GM12801 (cell line): ENCODE data around the gene DGKG.

ENCODE experiments used
- TF ChIP-seq, protein P1 (sequence below): IDR thresholded peaks from one replicate; pipeline ENCODE4 v1.5.1; 2011; ENCODE audit warnings: control low read depth; ENCODE audit not compliant: insufficient read length; ENCODE audit errors: extremely low read depth

The DGKG gene

DNA sequence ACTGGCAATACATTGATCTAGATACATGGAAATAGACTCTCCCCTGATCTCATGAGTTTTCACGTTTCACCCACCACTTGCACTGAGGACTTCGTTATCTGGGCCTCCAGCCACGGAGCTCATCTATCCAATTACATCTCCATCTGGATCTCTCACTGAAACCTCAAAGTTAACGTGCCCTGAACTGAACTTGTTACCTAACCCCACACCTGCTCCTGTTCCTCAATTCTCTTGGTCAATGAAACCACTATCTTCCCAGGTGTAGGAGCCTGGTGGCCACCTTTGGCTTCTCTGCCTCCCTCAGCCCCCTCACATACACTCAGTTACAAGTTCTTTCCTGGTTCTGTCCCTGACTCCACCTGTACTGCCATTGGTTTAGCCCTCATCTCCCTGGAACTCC is 9.7 kb downstream of the DGKG start:
- TF ChIP-seq, protein P1, sequence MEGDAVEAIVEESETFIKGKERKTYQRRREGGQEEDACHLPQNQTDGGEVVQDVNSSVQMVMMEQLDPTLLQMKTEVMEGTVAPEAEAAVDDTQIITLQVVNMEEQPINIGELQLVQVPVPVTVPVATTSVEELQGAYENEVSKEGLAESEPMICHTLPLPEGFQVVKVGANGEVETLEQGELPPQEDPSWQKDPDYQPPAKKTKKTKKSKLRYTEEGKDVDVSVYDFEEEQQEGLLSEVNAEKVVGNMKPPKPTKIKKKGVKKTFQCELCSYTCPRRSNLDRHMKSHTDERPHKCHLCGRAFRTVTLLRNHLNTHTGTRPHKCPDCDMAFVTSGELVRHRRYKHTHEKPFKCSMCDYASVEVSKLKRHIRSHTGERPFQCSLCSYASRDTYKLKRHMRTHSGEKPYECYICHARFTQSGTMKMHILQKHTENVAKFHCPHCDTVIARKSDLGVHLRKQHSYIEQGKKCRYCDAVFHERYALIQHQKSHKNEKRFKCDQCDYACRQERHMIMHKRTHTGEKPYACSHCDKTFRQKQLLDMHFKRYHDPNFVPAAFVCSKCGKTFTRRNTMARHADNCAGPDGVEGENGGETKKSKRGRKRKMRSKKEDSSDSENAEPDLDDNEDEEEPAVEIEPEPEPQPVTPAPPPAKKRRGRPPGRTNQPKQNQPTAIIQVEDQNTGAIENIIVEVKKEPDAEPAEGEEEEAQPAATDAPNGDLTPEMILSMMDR, result no peak

DNA sequence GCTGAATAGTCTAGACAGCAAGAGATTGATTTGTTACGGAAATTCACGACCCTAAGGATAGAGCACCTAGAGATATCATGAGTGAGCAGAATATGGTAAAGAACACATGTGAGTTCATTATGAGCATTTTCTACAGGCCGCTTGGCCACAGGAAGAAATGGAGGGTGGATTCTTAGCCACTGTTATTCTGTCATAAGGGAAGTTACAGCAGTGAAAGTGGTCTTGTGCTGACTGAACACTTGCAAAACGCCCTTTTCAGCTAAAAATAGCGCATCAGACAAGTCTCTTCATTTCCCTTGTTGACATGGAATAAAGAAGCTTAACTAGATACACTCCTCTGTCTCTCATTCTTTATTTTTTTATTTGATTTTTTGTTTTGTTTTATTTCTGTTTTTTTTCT is 19.8 kb downstream of the DGKG start:
- TF ChIP-seq, protein P1, result no peak

DNA sequence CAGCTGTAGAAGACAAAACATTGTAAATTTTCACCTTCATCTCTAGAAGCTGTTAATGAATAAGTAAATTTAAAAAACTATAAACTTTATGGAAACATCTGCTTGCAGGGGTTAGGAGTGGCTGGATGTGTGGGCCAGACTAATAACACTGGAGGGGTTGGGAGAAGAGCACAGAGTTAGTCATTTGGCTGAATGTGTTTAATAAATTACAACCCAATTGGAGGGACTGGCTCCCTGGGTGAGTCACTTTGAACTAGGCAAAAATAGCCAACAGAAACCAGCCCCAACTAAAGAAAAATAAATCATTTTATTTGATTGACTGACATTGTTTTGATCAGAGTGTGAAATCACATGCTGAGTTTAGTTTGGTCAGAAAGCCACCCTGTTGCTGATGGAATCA is 21.8 kb downstream of the DGKG start:
- TF ChIP-seq, protein P1, result no peak

DNA sequence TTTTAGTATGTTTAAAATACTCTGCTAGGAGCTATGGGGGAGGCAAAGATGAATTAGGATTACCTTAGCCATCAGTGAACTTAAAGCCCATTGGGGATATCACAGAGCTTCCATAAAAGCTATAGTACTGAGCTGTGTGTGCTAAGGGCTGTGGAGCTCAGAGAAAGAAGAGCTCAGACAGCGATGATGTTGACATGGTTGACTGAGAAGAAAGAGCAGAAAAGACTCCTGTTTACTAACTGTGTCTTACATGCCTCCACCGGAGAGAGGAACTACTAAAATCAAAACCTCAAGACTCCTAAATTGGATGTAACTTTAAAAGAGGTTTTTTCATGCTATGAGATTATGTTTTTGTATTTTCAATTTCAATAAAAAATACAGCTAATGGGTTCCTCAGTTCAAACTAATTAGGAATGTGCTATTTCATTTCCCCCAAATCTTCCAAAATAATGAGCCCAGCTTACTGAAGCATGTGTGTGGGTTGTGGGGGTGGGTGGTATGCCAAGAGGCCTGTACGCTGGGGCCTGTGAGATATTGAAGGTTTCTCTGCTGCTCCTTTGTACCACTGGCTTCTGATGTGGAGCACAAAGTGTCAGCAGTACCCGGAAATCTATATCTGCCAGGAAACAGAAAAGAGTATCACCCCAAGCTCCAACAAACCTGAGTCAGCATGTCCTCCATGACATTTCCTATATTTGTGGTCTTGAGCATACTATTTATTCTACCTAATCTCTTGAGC is 22.7 kb downstream of the DGKG start:
- TF ChIP-seq, protein P1, result no peak

DNA sequence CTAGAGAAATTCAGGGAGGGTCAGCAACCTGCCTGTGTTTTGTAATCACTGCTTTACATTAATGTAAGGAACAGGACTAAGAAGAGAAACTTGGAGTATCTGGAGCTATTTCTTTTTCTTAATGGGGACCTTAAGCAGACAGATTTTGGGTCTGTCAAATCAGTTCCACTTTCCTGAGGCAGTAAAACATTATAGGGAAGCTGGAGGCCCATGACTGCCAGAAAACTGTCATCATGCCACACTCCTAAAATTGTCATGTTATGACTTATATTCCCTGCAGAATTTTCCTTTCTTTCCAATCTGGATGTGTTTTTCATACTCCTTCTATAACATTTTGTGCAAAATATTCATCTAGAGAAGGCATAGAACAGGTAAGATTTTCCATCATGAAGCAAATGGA is 28.8 kb downstream of the DGKG start:
- TF ChIP-seq, protein P1, result no peak

DNA sequence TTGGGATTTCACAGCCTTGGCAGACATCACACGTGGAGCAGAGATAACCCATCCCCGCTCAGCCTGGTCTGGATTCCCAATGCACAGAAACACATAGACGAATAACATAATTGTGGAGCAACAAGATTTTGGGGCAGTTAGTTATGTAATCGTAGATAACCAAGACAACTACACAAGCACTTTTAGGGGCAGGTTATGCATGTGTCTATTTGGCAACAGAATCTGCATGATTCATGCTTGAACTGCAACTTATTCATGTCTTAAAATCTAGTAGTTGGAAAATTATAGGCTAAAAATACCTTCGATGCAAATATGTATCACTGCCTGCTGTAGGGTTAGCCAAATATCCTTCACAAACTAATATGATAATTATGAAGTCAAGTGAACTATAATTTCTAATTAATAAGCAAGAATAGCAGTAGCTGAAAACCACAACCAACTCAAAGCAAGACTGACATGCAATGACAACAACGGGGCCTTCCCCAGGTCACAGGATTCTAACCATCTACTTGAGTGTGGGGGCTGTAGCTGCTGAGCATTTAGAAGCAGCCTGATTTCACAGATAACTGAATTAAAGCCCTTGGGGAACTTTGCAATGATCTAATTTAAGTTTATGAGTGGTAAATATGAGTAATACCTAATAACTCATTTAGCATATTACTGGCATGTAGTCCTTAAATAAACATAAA is 31.1 kb downstream of the DGKG start:
- TF ChIP-seq, protein P1, result no peak

DNA sequence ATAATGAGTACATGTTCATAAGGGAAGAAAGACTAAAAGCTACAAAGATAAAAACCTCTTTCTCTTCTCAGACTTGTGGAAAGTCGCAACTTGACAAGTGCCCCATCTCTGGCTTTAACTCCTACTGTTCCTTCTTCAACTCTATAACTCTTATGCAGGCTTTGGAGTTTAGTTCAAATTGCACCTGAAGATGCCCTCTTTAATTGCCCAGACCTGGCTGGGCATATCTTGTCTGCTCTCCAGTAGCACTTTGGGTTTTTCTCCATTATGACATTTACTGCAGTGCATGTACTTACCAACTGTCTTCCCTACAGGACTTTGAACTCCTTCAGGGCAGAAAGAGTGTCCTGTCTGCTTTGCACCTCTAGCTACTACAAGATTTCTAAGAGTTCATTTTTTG is 32.4 kb downstream of the DGKG start:
- TF ChIP-seq, protein P1, result no peak
